Measurements from ENCODE around the gene LMNTD2.
"Not testable (repeated sequence)": the region's sequence is repeated elsewhere in the genome, so short reads cannot be mapped to it uniquely, and the experiment has no call there.

Gene LMNTD2

GRCh38 chr11:532986-533585 is 27.5 kb downstream of the LMNTD2 start:
- no peak for DNase-seq (ENCODE audit: low spot score)

- no peak for DNase-seq (ENCODE audit: low spot score)
Observed at GRCh38 chr11:532527-532985, 28.0 kb downstream of the LMNTD2 start.

- DNase-seq (ENCODE audit: low spot score) = no peak
Observed at GRCh38 chr11:531919-532526, 28.5 kb downstream of the LMNTD2 start.

GRCh38 chr11:530960-531831 is 29.3 kb downstream of the LMNTD2 start:
- no peak for DNase-seq (ENCODE audit: low spot score)

- DNase-seq (ENCODE audit: low spot score) = no peak
Observed at GRCh38 chr11:529728-530411, 30.7 kb downstream of the LMNTD2 start.

- no peak for DNase-seq (ENCODE audit: low spot score)
Observed at GRCh38 chr11:528815-529727, 31.5 kb downstream of the LMNTD2 start.

GRCh38 chr11:528166-528814 is 32.2 kb downstream of the LMNTD2 start:
- DNase-seq (ENCODE audit: low spot score) = no peak

GRCh38 chr11:526192-526591 is 34.3 kb downstream of the LMNTD2 start:
- DNase-seq (ENCODE audit: low spot score) = no peak

GRCh38 chr11:521177-521688 is 39.3 kb downstream of the LMNTD2 start:
- no peak for DNase-seq (ENCODE audit: low spot score)

GRCh38 chr11:520428-521176 is 39.9 kb downstream of the LMNTD2 start:
- no peak for DNase-seq (ENCODE audit: low spot score)

- DNase-seq (ENCODE audit: low spot score) = peak; percentile 95
Observed at GRCh38 chr11:518463-519202, 41.9 kb downstream of the LMNTD2 start.

GRCh38 chr11:516918-517685 is 43.4 kb downstream of the LMNTD2 start:
- not testable (repeated sequence) for DNase-seq (ENCODE audit: low spot score)

- no peak for DNase-seq (ENCODE audit: low spot score)
Observed at GRCh38 chr11:516400-516799, 44.1 kb downstream of the LMNTD2 start.

GRCh38 chr11:515131-515530 is 45.4 kb downstream of the LMNTD2 start:
- DNase-seq (ENCODE audit: low spot score) = no peak

GRCh38 chr11:514606-515005 is 45.9 kb downstream of the LMNTD2 start:
- DNase-seq (ENCODE audit: low spot score) = no peak

GRCh38 chr11:512761-513595 is 47.6 kb downstream of the LMNTD2 start:
- no peak for DNase-seq (ENCODE audit: low spot score)

- no peak for DNase-seq (ENCODE audit: low spot score)
Observed at GRCh38 chr11:508956-509355, 51.6 kb downstream of the LMNTD2 start.
